WTC11 (cell line): Measurements from ENCODE around the gene MALL. TPM values are rescaled to one million over a fixed set of nuclear protein-coding genes. Genes with fewer than 3 reads are reported as not detected.

Experiments used
- ATAC-seq: fragments of 200-7000 bp; cut with Tn5 transposase; 2 replicates; pipeline ENCODE4 v1.10.0; 2021; ENCODE audit warnings: mild to moderate bottlenecking, moderate library complexity
- CTCF ChIA-PET: fragments of 300-600 bp; sonication (Branson Sonifier 250); formaldehyde crosslinking; loops from one replicate; lab custom pipeline; 2021; ENCODE audit warnings: antibody characterized with exemption; lab: Charles Lee
- POLR2A ChIA-PET: fragments of 350-600 bp; sonication (Branson Sonifier 250); formaldehyde crosslinking; loops from one replicate; lab custom pipeline; 2021; ENCODE audit warnings: antibody characterized with exemption; lab: Charles Lee
- DNase-seq: peaks from one replicate; pipeline ENCODE4 v3.0.0; 2021; ENCODE audit warnings: low spot score
- H3K27ac Mint-ChIP-seq: 2 replicates; pipeline ENCODE4 v1.8.0; 2021; ENCODE audit warnings: mixed read lengths
- H3K27me3 Mint-ChIP-seq: 2 replicates; pipeline ENCODE4 v1.8.0; 2021; ENCODE audit warnings: low read depth, mild to moderate bottlenecking, moderate library complexity, mixed read lengths
- H3K36me3 Mint-ChIP-seq: 2 replicates; pipeline ENCODE4 v1.8.0; 2021; ENCODE audit warnings: mixed read lengths
- H3K4me1 Mint-ChIP-seq: 2 replicates; pipeline ENCODE4 v1.8.0; 2022; ENCODE audit warnings: mixed read lengths
- H3K4me3 Mint-ChIP-seq: 2 replicates; pipeline ENCODE4 v1.8.0; 2021; ENCODE audit warnings: mild to moderate bottlenecking, moderate library complexity, mixed read lengths
- H3K9me3 Mint-ChIP-seq: 2 replicates; pipeline ENCODE4 v1.8.0; 2021; ENCODE audit warnings: mixed read lengths
- ATF1 ChIP-seq: sonication (generic); formaldehyde crosslinking; IDR thresholded peaks from 2 replicates; pipeline ENCODE4 v1.8.1; 2023; ENCODE audit warnings: mild to moderate bottlenecking, moderate library complexity, missing genetic modification reagents
- EMX1 ChIP-seq: fragments of 250-450 bp; sonication (Bioruptor Pico); IDR thresholded peaks from 2 replicates; pipeline ENCODE4 v1.8.0; 2021; ENCODE audit warnings: mild to moderate bottlenecking
- GABPB1 ChIP-seq: sonication (generic); formaldehyde crosslinking; IDR thresholded peaks from 2 replicates; pipeline ENCODE4 v1.8.1; 2023; ENCODE audit warnings: mild to moderate bottlenecking, missing genetic modification reagents
- GRHL2 ChIP-seq: fragments of 250-450 bp; sonication (Bioruptor Pico); IDR thresholded peaks from 2 replicates; pipeline ENCODE4 v1.8.0; 2022; ENCODE audit warnings: mild to moderate bottlenecking, moderate library complexity; ENCODE audit not compliant: insufficient replicate concordance, severe bottlenecking
- JUN ChIP-seq: sonication (generic); formaldehyde crosslinking; IDR thresholded peaks from 2 replicates; pipeline ENCODE4 v1.8.0; 2023; ENCODE audit warnings: mild to moderate bottlenecking, missing genetic modification reagents
- NR3C1 ChIP-seq: sonication (generic); formaldehyde crosslinking; conservative IDR thresholded peaks from 2 replicates; pipeline ENCODE4 v1.8.1; 2023; ENCODE audit warnings: low read depth, mild to moderate bottlenecking, missing genetic modification reagents
- ZNF121 ChIP-seq: sonication (generic); formaldehyde crosslinking; IDR thresholded peaks from 2 replicates; pipeline ENCODE4 v1.8.0; 2023; ENCODE audit warnings: missing genetic modification reagents
- ZNF396 ChIP-seq: fragments of 250-450 bp; sonication (Bioruptor Pico); IDR thresholded peaks from 2 replicates; pipeline ENCODE4 v1.8.0; 2021; ENCODE audit warnings: mild to moderate bottlenecking, moderate library complexity, borderline replicate concordance
- total RNA-seq: library from RNA; stranded (reverse); gene quantifications from 3 replicates; pipeline ENCODE4 v1.2.3, GENCODE V29; 2021
- TF ChIP-seq, protein P1 (sequence below): sonication (generic); formaldehyde crosslinking; IDR thresholded peaks from 2 replicates; pipeline ENCODE4 v1.8.1; 2022; ENCODE audit warnings: missing genetic modification reagents, borderline replicate concordance
- TF ChIP-seq, protein P2 (sequence below): sonication (generic); formaldehyde crosslinking; IDR thresholded peaks from 2 replicates; pipeline ENCODE4 v1.8.1; 2023; ENCODE audit warnings: mild to moderate bottlenecking, missing genetic modification reagents
- TF ChIP-seq, protein P3 (sequence below): sonication (generic); formaldehyde crosslinking; IDR thresholded peaks from 2 replicates; pipeline ENCODE4 v1.8.1; 2023; ENCODE audit warnings: mild to moderate bottlenecking, missing genetic modification reagents, borderline replicate concordance
- TF ChIP-seq, protein P4 (sequence below): sonication (generic); formaldehyde crosslinking; IDR thresholded peaks from 2 replicates; pipeline ENCODE4 v1.8.0; 2022; ENCODE audit warnings: missing genetic modification reagents
- TF ChIP-seq, protein P5 (sequence below): sonication (generic); formaldehyde crosslinking; conservative IDR thresholded peaks from 2 replicates; pipeline ENCODE4 v1.8.1; 2023; ENCODE audit warnings: mild to moderate bottlenecking, low read depth, missing genetic modification reagents, moderate library complexity
- TF ChIP-seq, protein P6 (sequence below): fragments of 250-450 bp; sonication (Bioruptor Pico); IDR thresholded peaks from 2 replicates; pipeline ENCODE4 v1.8.0; 2021; ENCODE audit warnings: mild to moderate bottlenecking

The MALL gene
- total RNA-seq, 1 experiment from 2014 or later = 3.8 TPM

DNA sequence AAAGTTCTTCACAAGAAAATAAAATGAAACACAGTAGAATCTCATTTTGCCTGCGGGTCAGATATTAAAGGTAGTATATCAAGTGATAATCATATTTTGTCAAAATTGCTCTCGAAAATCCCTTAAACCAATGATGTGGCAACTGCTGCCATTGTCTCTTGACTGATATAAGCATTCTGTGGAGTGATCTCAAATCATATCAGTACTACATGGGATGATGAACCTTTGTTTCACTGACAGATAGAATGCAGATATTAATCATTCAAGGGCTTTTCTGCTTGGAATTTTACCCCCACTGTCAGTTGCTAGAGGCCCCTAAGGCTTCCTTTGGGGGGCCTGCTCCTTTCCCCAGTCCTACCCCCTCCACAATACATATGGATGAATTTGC, 31.3 kb upstream of the MALL start:
- Mint-ChIP-seq H3K36me3 (peaks cover 10% of the 10 kb centered on the region), H3K4me1 (no peaks in the 10 kb centered on the region), H3K27ac (no peak overlapping the region), H3K4me3 (no peak overlapping the region), H3K27me3 (no peaks in the 10 kb centered on the region), H3K9me3 (peaks cover 26% of the 10 kb centered on the region)
- POLR2A ChIA-PET = no interaction called here
- DNase-seq (no peak), ATAC-seq (no peak)
- CTCF ChIA-PET = no interaction called here
- TF ChIP-seq EMX1 (CRISPR knock-in tag) (no peak), JUN (CRISPR knock-in tag) (no peak), ZNF121 (CRISPR knock-in tag) (no peak), ZNF396 (CRISPR knock-in tag) (no peak)
- TF ChIP-seq, protein P1, sequence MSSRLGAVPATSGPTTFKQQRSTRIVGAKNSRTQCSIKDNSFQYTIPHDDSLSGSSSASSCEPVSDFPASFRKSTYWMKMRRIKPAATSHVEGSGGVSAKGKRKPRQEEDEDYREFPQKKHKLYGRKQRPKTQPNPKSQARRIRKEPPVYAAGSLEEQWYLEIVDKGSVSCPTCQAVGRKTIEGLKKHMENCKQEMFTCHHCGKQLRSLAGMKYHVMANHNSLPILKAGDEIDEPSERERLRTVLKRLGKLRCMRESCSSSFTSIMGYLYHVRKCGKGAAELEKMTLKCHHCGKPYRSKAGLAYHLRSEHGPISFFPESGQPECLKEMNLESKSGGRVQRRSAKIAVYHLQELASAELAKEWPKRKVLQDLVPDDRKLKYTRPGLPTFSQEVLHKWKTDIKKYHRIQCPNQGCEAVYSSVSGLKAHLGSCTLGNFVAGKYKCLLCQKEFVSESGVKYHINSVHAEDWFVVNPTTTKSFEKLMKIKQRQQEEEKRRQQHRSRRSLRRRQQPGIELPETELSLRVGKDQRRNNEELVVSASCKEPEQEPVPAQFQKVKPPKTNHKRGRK (CRISPR knock-in tag) = no peak
- TF ChIP-seq, protein P2, sequence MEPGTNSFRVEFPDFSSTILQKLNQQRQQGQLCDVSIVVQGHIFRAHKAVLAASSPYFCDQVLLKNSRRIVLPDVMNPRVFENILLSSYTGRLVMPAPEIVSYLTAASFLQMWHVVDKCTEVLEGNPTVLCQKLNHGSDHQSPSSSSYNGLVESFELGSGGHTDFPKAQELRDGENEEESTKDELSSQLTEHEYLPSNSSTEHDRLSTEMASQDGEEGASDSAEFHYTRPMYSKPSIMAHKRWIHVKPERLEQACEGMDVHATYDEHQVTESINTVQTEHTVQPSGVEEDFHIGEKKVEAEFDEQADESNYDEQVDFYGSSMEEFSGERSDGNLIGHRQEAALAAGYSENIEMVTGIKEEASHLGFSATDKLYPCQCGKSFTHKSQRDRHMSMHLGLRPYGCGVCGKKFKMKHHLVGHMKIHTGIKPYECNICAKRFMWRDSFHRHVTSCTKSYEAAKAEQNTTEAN (CRISPR knock-in tag) = no peak
- TF ChIP-seq, protein P3, sequence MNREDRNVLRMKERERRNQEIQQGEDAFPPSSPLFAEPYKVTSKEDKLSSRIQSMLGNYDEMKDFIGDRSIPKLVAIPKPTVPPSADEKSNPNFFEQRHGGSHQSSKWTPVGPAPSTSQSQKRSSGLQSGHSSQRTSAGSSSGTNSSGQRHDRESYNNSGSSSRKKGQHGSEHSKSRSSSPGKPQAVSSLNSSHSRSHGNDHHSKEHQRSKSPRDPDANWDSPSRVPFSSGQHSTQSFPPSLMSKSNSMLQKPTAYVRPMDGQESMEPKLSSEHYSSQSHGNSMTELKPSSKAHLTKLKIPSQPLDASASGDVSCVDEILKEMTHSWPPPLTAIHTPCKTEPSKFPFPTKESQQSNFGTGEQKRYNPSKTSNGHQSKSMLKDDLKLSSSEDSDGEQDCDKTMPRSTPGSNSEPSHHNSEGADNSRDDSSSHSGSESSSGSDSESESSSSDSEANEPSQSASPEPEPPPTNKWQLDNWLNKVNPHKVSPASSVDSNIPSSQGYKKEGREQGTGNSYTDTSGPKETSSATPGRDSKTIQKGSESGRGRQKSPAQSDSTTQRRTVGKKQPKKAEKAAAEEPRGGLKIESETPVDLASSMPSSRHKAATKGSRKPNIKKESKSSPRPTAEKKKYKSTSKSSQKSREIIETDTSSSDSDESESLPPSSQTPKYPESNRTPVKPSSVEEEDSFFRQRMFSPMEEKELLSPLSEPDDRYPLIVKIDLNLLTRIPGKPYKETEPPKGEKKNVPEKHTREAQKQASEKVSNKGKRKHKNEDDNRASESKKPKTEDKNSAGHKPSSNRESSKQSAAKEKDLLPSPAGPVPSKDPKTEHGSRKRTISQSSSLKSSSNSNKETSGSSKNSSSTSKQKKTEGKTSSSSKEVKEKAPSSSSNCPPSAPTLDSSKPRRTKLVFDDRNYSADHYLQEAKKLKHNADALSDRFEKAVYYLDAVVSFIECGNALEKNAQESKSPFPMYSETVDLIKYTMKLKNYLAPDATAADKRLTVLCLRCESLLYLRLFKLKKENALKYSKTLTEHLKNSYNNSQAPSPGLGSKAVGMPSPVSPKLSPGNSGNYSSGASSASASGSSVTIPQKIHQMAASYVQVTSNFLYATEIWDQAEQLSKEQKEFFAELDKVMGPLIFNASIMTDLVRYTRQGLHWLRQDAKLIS (CRISPR knock-in tag) = no peak

DNA sequence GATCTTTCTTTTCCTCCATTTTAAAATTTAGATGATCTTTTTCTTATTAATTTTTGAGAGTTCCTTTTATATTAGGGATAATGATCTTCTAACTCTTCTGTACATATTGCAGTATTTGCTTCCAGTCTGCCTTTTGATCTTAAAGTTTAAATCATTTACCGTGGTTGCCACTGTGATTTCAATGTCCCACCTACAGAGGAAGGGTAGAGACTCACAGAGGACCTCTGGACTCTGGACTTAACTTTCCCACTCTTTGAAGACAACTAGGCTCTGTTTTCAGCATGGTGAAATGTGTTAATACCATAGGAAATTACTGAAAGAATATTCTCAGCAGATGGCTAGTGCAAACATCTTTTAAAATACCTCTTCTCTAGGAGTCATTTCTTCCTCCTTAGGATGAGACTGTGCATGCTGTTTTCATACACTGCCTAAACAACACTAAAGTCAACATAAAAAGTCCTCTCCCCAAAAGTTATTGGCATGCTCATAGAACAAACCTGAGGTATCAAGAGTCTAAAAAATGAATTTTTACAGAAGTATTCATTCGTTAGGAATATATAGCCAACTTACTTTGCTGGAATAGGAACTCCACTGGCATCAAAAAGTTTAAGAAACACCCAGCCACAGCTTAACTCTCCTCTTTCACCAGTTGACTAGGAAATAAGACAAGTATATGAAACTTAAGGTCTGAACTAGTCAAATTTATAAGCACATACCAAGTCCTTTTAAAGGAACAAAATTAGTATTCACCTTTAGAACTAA, 30.7 kb upstream of the MALL start:
- POLR2A ChIA-PET = no interaction called here
- TF ChIP-seq GABPB1 (CRISPR knock-in tag) = peak; percentile 60; the same call in 1 of the 2 replicates
- TF ChIP-seq NR3C1 (CRISPR knock-in tag) = no peak
- no peak for ATAC-seq

DNA sequence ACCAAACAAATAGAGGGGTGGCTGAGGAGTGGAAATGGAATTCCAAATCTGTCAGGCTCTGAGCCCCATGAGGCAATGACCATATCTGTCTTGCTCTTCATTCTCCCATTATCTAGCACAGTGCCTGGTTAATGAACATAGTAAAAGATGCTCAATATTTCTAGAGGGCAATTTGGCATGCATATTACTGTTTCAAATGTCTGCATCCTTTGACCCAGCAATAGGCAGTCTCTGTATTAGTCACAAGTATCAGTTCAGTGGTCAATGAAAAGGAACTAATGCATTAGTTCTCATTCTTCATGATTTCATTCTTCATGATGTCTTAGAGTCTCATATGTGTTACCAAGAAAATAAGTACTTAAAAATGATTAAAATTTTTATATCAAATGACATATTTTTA, 28.4 kb upstream of the MALL start:
- H3K27ac Mint-ChIP-seq = no peak overlapping the region
- peaks cover 12% of the 10 kb centered on the region for H3K9me3 Mint-ChIP-seq
- H3K4me3 Mint-ChIP-seq = no peak overlapping the region
- no peak for ATAC-seq
- H3K4me1 Mint-ChIP-seq = 0 out of 2 replicates have a peak, but pooled peaks cover 3% of the 10 kb centered on the region
- TF ChIP-seq, protein P4, sequence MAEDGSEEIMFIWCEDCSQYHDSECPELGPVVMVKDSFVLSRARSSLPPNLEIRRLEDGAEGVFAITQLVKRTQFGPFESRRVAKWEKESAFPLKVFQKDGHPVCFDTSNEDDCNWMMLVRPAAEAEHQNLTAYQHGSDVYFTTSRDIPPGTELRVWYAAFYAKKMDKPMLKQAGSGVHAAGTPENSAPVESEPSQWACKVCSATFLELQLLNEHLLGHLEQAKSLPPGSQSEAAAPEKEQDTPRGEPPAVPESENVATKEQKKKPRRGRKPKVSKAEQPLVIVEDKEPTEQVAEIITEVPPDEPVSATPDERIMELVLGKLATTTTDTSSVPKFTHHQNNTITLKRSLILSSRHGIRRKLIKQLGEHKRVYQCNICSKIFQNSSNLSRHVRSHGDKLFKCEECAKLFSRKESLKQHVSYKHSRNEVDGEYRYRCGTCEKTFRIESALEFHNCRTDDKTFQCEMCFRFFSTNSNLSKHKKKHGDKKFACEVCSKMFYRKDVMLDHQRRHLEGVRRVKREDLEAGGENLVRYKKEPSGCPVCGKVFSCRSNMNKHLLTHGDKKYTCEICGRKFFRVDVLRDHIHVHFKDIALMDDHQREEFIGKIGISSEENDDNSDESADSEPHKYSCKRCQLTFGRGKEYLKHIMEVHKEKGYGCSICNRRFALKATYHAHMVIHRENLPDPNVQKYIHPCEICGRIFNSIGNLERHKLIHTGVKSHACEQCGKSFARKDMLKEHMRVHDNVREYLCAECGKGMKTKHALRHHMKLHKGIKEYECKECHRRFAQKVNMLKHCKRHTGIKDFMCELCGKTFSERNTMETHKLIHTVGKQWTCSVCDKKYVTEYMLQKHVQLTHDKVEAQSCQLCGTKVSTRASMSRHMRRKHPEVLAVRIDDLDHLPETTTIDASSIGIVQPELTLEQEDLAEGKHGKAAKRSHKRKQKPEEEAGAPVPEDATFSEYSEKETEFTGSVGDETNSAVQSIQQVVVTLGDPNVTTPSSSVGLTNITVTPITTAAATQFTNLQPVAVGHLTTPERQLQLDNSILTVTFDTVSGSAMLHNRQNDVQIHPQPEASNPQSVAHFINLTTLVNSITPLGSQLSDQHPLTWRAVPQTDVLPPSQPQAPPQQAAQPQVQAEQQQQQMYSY (CRISPR knock-in tag) = no peak
- TF ChIP-seq ATF1 (CRISPR knock-in tag) (no peak), GRHL2 (CRISPR knock-in tag) (no peak)
- TF ChIP-seq, protein P5, sequence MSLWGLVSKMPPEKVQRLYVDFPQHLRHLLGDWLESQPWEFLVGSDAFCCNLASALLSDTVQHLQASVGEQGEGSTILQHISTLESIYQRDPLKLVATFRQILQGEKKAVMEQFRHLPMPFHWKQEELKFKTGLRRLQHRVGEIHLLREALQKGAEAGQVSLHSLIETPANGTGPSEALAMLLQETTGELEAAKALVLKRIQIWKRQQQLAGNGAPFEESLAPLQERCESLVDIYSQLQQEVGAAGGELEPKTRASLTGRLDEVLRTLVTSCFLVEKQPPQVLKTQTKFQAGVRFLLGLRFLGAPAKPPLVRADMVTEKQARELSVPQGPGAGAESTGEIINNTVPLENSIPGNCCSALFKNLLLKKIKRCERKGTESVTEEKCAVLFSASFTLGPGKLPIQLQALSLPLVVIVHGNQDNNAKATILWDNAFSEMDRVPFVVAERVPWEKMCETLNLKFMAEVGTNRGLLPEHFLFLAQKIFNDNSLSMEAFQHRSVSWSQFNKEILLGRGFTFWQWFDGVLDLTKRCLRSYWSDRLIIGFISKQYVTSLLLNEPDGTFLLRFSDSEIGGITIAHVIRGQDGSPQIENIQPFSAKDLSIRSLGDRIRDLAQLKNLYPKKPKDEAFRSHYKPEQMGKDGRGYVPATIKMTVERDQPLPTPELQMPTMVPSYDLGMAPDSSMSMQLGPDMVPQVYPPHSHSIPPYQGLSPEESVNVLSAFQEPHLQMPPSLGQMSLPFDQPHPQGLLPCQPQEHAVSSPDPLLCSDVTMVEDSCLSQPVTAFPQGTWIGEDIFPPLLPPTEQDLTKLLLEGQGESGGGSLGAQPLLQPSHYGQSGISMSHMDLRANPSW = no peak
- TF ChIP-seq, protein P6, sequence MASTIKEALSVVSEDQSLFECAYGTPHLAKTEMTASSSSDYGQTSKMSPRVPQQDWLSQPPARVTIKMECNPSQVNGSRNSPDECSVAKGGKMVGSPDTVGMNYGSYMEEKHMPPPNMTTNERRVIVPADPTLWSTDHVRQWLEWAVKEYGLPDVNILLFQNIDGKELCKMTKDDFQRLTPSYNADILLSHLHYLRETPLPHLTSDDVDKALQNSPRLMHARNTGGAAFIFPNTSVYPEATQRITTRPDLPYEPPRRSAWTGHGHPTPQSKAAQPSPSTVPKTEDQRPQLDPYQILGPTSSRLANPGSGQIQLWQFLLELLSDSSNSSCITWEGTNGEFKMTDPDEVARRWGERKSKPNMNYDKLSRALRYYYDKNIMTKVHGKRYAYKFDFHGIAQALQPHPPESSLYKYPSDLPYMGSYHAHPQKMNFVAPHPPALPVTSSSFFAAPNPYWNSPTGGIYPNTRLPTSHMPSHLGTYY (CRISPR knock-in tag) = no peak
- TF ChIP-seq, all 79 proteins: peak for 0
- Mint-ChIP-seq H3K27me3 (no peaks in the 10 kb centered on the region), H3K36me3 (peaks cover 10% of the 10 kb centered on the region)
- POLR2A ChIA-PET = no interaction called here
- CTCF ChIA-PET = no interaction called here
- DNase-seq = no peak

More for the DNA sequence above, 30.7 kb upstream of the MALL start:
- peaks cover 22% of the 10 kb centered on the region for H3K9me3 Mint-ChIP-seq
- H3K27ac Mint-ChIP-seq = no peak overlapping the region
- CTCF ChIA-PET = no interaction called here
- H3K36me3 Mint-ChIP-seq = peaks cover 10% of the 10 kb centered on the region
- no peak overlapping the region for H3K4me3 Mint-ChIP-seq
- no peak for DNase-seq
- no peaks in the 10 kb centered on the region for H3K27me3 Mint-ChIP-seq
- H3K4me1 Mint-ChIP-seq = no peaks in the 10 kb centered on the region
